ENCODE results near the gene WDR18.
A peak's percentile ranks its signal among the peaks of the same experiment; 100 is the strongest.

The WDR18 gene

GRCh38 chr19:966485-967088 lies 17.6 kb upstream of the WDR18 start:
- DNase-seq, result no peak

- DNase-seq, result peak; percentile 18
These were observed 13.4 kb upstream of the WDR18 start for GRCh38 chr19:970695-971094.

GRCh38 chr19:971795-972194 lies 12.3 kb upstream of the WDR18 start:
- no peak for DNase-seq

GRCh38 chr19:972281-972680 lies 11.9 kb upstream of the WDR18 start:
- DNase-seq, result no peak

GRCh38 chr19:973726-974563 lies 10.2 kb upstream of the WDR18 start:
- no peak for DNase-seq

- DNase-seq, result no peak
These were observed 9.4 kb upstream of the WDR18 start for GRCh38 chr19:974564-975257.

GRCh38 chr19:976476-976875 lies 7.7 kb upstream of the WDR18 start:
- no peak for DNase-seq

GRCh38 chr19:977058-977464 lies 7.1 kb upstream of the WDR18 start:
- DNase-seq, result no peak

GRCh38 chr19:979318-979741 lies 4.8 kb upstream of the WDR18 start:
- no peak for DNase-seq

GRCh38 chr19:980133-980998 lies 3.8 kb upstream of the WDR18 start:
- no peak for DNase-seq

- peak; percentile 79 for DNase-seq
These were observed 1.5 kb upstream of the WDR18 start for GRCh38 chr19:982567-983170.

GRCh38 chr19:986083-986482 lies 1.9 kb downstream of the WDR18 start:
- DNase-seq, result no peak

- no peak for DNase-seq
These were observed 3.9 kb downstream of the WDR18 start for GRCh38 chr19:988081-988480.

- no peak for DNase-seq
These were observed 4.4 kb downstream of the WDR18 start for GRCh38 chr19:988510-988909.

GRCh38 chr19:989381-990081 lies 5.4 kb downstream of the WDR18 start:
- DNase-seq, result no peak

GRCh38 chr19:990119-990571 lies 6.0 kb downstream of the WDR18 start:
- no peak for DNase-seq

- DNase-seq, result no peak
These were observed 6.6 kb downstream of the WDR18 start for GRCh38 chr19:990746-991145.

GRCh38 chr19:991174-991931 lies 7.2 kb downstream of the WDR18 start:
- DNase-seq, result peak; percentile 47

- no peak for DNase-seq
These were observed 8.0 kb downstream of the WDR18 start for GRCh38 chr19:991932-992669.

GRCh38 chr19:992670-993055 lies 8.5 kb downstream of the WDR18 start:
- no peak for DNase-seq
